AG10803 (cell line): ENCODE measurements around the gene L3MBTL4.
"Not testable (repeated sequence)": the region's sequence is repeated elsewhere in the genome, so short reads cannot be mapped to it uniquely, and the experiment has no call there.

Experiments used
- DNase-seq: peaks from one replicate; pipeline ENCODE4 v3.0.0; 2010; ENCODE audit warnings: low read depth
- H3K4me3 ChIP-seq: 2 replicates; pipeline ENCODE4 v1.5.1; 2011; ENCODE audit warnings: mild to moderate bottlenecking, low read length, control low read depth
- TF ChIP-seq, protein P1 (sequence below): conservative IDR thresholded peaks from 2 replicates; pipeline ENCODE4 v1.5.1; 2011; ENCODE audit warnings: mild to moderate bottlenecking, low read length, control low read depth, inconsistent platforms

L3MBTL4 gene

DNA sequence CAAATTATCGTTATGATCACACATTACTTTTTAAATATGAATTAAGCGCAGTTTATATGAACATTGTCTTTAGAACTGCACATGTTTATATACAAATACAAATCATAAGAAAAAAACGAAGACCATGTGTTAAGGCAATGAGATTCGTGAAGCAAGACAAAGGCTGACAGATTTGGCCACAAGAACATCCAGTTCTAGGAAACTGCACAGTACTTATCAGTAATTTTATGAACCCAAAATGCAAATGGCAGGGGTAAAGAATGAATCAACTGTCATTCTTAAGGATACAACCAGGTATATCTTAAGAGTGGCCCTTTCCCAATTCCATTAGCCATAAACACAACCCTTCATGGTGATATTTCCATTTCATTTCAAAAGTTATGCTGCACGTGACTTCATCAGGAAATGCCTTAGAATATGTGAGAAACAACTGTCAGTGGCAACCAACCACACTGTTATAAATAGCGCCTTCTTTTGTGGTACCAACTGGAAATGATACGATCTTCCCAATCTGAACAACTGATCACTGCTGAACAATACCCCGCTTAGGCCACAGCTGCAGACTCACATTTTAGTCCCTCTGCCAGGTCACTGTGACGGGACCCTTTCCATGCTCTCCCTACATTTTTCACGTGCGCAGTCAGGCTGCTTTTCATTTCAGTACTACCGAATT lies 144.9 kb downstream of the L3MBTL4 start:
- no peak for DNase-seq
- no peak overlapping the region for H3K4me3 ChIP-seq
- TF ChIP-seq, protein P1, sequence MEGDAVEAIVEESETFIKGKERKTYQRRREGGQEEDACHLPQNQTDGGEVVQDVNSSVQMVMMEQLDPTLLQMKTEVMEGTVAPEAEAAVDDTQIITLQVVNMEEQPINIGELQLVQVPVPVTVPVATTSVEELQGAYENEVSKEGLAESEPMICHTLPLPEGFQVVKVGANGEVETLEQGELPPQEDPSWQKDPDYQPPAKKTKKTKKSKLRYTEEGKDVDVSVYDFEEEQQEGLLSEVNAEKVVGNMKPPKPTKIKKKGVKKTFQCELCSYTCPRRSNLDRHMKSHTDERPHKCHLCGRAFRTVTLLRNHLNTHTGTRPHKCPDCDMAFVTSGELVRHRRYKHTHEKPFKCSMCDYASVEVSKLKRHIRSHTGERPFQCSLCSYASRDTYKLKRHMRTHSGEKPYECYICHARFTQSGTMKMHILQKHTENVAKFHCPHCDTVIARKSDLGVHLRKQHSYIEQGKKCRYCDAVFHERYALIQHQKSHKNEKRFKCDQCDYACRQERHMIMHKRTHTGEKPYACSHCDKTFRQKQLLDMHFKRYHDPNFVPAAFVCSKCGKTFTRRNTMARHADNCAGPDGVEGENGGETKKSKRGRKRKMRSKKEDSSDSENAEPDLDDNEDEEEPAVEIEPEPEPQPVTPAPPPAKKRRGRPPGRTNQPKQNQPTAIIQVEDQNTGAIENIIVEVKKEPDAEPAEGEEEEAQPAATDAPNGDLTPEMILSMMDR, result no peak

- TF ChIP-seq, protein P1, result no peak
- no peak overlapping the region for H3K4me3 ChIP-seq
- DNase-seq, result no peak
These were observed 148.5 kb downstream of the L3MBTL4 start for GRCh38 chr18:6266212-6266611.

DNA sequence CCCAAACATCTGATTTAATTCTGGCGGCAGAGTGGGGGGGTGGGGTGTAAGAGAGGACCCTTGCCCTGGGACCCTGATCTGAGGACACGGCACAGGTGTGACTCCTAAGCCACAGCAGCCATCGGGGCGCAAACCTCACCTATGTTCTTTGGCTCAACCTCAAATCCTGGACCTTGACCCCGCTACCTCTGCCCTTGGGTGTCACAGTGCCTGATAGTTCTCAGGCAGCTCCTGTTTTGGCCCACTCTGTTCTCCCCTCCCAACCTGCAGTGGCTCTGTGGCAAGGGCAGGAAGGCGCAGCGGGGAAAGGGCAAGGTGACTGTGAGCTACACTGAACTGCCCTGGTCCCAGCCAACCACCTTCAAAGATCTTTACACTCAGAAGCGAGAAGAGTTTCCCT lies 152.8 kb downstream of the L3MBTL4 start:
- no peak for DNase-seq
- no peak overlapping the region for H3K4me3 ChIP-seq
- TF ChIP-seq, protein P1, result no peak

GRCh38 chr18:6259324-6259723 lies 155.4 kb downstream of the L3MBTL4 start:
- not testable (repeated sequence) for H3K4me3 ChIP-seq, DNase-seq

GRCh38 chr18:6257950-6258349 lies 156.8 kb downstream of the L3MBTL4 start:
- TF ChIP-seq, protein P1, result no peak
- H3K4me3 ChIP-seq, result no peak overlapping the region
- DNase-seq, result no peak

DNA sequence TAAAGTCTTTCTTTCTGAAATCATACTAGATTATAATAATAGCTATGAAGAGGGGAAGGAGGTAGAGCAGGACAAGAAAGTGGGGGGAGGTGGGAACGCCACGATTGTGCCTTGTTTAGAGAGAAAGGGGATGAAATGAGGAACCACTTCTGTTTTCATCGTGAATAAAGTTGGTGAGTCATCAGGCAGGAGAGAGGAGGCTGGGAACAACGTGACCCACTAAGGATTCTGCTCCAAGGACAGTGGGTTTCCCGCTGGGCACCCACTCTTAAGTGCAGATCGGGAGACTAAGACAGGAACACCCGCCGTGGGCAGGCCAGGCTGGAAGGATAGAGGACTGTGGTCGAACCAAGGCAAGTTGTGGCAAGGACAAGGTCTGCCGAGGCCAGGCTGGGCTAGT lies 158.2 kb downstream of the L3MBTL4 start:
- no peak overlapping the region for H3K4me3 ChIP-seq
- TF ChIP-seq, protein P1, result no peak
- no peak for DNase-seq

DNA sequence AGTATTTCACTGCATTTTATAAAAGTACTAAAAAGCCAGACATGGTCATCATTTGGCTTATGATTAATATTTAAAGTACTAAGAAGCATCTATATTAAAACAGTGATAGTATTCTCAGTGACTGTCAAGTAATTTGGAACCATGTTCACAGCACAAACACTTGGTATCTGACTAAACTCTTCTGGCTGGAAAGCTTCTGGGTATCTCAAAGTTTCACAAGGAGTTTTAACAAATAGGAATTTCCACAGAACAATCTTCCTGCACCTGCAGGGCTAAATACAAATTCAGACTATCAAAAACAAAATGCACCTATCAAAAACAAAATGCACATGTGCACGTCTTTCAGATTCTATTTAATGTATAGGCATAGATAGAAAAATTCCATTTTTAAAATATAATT lies 158.8 kb downstream of the L3MBTL4 start:
- no peak for DNase-seq
- TF ChIP-seq, protein P1, result no peak

DNA sequence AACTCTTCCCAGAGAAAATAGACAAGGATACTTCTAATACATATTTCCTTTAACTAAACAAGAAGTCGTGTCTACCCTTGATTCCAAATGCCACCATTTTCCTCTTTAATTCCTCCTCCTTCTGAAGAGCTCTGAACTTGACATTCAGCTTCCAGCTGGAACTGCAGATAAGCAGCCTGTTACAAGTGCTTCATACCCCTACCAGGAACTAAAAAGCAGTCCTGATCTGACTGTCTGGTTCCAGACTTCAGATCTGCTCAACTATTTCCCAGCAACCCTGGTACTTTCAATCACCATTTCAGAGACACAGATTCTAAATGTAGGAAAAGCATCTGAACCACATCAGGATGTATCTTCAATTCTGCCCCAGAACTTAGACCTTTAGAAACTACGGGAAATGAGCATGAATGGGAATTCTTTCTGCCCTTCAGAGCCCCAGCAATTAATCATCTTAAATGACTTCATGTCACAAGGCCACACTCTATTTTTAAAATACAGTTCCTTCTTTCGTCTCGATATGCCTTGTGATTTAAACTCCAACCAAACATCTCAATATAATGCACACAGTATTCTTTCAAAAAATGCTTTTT lies 159.5 kb downstream of the L3MBTL4 start:
- no peak overlapping the region for H3K4me3 ChIP-seq
- no peak for DNase-seq
- TF ChIP-seq, protein P1, result no peak

More for the DNA sequence above, 158.8 kb downstream of the L3MBTL4 start:
- H3K4me3 ChIP-seq, result no peak overlapping the region
